DLD1 (cell line): ENCODE measurements around the gene TMEM182.

ENCODE experiments used
- in situ Hi-C: cut with HindIII; loops from 2 replicates; pipeline ENCODE4 v1.10.0; 2017; ENCODE audit warnings: low sequenced_read_pairs

The TMEM182 gene

DNA sequence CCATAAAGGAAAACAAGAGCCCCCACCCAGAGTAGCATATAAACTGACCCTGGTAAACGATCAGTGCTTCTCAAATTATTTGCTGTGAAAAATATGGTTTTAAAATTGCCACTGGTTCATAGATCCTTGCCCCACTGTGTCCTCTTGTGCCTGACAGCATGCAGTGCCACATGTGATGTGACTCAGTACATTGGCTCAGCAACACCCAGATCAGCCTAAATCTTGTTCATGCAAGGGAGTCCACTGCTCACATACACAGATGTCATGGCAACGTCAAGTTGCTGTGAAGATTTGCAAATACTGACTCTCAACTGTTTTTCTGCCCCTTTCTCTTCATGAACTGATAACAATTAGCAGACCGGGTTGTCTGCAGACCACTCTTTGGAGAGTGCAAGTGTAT is 91.0 kb downstream of the TMEM182 start:
- in situ Hi-C loops: no loop called here
